Iris pigment epithelial cell (primary cell): Measurements from ENCODE around the gene ARSB.
A peak's percentile ranks its signal among the peaks of the same experiment; 100 is the strongest.

ENCODE experiments used
- DNase-seq: peaks from one replicate; pipeline ENCODE4 v3.0.0-alpha.2; 2011; ENCODE audit warnings: low read depth

Gene ARSB

DNA sequence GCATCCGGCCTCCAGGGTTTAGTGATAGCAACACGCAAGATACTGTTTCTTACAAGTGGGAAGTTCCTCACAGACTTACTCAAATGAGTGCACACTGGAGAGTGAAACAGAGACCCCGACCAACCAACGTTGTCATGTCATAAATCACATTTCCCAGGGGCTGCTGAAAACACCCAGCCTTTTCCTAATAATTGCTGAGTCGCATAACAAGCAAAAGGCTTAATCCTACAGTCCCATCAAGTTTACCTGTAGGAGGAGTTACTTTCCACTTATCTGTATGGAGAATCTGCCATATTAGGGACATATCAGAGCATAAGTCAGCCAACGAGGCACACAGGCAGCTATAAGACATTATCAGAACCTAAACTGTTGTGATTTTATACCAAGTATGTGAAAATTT, 180.1 kb downstream of the ARSB start:
- no peak for DNase-seq

DNA sequence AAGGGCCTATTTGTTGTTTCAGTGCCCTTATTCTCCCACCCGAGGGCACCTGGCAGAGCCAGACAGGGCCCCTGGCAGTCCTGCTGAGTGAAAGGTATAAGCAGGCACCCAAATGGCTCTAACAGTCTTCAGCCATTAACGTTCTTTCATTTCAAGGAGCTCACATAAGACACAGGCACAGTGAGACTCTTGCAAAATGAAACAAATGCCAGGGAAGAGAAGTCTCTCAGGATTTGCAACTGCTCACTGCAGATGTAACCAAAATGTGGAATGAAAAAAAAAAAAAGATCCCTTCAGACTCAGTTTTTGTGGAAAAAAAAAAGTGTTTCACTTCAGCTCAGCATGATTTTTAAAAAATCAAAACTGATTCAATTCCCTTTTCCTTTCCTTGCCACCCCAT, 181.2 kb downstream of the ARSB start:
- no peak for DNase-seq

DNA sequence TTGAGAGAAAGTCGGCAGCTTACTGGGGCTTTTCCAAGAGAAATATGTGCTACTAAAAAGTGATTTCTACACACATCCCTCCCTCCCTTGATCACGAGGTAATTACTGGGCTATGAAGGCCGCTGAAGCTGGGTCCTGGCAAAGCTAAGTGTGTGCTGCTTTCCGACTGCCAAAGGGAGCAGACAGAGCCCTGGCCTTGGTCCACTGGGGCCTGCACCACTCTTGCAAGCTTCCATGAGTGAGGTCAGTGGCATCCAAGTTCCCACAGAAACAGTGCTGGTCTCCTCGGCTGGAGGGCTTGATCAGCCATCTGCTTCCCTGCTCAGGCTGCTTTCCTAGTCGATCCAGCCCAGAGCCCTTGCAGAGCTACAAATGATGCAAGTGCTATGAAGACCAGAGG, 181.8 kb downstream of the ARSB start:
- no peak for DNase-seq

- no peak for DNase-seq
Observed at GRCh38 chr5:78801413-78801812, 183.7 kb downstream of the ARSB start.

GRCh38 chr5:78799266-78800017, 185.7 kb downstream of the ARSB start:
- peak; percentile 58 for DNase-seq

GRCh38 chr5:78798673-78799029, 186.5 kb downstream of the ARSB start:
- DNase-seq, result no peak

DNA sequence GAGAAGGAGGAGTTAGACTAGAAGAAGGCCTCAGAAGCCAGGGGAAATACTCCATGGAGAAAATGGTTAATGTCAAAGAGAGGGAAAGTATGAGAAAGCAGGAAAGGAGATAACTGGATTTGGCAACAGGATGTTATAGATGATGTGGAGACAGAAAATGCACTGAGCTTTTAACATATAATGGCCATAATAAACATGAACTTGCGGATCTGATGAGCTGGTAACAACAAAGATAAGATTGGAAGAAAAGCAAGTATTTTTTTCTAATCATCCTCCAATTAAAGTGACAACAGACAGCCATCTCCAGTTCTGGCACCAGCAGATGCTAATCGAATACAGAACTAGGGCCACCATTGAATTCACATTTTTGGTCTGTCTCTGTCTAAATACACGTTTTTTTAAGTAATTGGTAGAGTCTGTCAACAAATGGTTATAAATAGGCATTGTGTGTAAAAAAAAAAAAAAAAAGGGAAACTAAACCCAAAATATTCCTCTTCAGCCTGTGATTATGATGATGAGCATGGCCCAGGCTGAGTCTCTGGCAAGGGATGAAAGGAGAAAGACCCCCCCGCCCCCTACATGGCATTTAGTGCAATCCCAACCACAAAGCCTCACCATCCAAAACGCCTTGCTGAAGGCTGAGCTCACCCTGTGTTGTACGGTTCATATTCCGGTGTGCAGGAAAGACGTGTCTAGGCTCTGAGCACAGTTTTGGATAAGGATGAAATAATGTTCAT, 187.0 kb downstream of the ARSB start:
- DNase-seq, result no peak

DNA sequence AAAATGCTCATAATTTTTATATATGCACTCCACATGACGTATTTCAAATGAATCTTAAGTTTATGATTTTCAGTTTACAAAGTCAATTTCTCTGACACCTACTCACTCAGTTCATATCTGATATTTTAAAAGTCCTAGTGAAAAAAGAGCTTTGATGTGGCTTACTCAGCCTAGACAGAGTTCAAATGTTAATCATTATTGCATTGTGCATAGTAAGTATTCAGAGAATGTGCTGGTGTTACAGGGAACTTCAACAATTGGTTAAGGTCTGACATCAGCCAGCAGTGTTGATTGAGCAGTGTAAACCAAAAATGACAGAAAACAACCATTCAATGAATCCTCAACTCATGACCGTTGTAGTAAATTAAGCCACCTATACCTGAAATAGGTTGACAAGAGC, 189.4 kb downstream of the ARSB start:
- DNase-seq, result peak; percentile 72

DNA sequence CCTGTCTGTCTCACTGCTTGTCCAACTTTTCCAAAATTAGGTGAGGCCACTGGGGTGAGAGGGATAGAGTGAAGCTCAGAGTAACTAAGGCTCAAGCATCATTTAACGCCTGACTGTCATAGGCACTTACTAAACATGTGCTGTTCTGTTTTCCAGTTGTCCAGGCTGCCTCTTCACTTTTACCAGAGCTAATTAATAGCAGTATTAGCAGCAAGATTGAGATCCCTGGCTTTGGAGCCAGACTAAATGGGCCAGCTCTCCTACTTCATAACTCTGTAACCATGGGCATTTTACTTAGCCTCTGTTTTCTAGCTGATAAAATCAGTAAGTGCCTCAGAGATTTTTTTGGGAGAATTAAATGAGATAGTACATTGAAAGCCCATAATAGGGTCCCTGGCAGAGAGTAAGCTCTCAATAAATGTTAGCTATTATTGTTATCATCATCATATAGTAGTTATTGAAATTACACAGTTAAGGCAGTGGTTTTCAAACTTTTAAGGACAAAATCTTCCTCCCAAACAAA, 190.4 kb downstream of the ARSB start:
- no peak for DNase-seq

GRCh38 chr5:78793907-78794662, 191.0 kb downstream of the ARSB start:
- DNase-seq, result no peak

GRCh38 chr5:78792345-78793055, 192.6 kb downstream of the ARSB start:
- no peak for DNase-seq

DNA sequence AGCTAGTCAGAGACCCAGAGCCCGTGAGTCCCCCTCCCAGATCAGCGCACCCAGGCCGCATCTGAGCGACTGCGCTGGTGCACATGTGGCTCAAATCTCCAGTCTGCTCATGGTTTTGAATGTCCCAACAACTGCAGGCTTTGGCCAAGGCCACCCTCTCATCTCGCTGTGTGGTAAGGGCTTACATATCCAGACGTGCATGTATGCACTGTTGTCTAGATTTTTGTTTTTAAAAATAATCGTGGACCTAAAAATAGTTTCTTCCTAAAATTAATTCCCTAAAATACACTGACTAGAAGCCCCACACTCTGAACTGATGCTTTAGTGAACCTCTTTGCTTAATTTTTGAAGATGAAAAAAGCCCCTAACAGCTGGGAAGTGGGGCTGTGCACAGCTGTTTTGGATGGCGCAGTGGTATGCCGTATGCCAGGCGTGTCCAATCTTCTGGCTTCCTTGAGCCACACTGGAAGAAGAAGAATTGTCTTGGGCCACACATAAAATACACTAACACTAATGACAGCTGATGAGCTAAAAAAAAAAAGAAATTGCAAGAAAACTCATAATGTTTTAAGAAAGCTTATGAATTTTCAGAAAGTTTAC, 193.5 kb downstream of the ARSB start:
- no peak for DNase-seq

GRCh38 chr5:78787783-78788182, 197.3 kb downstream of the ARSB start:
- peak; percentile 81 for DNase-seq

GRCh38 chr5:78785454-78785853, 199.7 kb downstream of the ARSB start:
- no peak for DNase-seq

- DNase-seq, result no peak
Observed at GRCh38 chr5:78783434-78784130, 201.5 kb downstream of the ARSB start.

GRCh38 chr5:78782728-78783127, 202.4 kb downstream of the ARSB start:
- DNase-seq, result no peak

DNA sequence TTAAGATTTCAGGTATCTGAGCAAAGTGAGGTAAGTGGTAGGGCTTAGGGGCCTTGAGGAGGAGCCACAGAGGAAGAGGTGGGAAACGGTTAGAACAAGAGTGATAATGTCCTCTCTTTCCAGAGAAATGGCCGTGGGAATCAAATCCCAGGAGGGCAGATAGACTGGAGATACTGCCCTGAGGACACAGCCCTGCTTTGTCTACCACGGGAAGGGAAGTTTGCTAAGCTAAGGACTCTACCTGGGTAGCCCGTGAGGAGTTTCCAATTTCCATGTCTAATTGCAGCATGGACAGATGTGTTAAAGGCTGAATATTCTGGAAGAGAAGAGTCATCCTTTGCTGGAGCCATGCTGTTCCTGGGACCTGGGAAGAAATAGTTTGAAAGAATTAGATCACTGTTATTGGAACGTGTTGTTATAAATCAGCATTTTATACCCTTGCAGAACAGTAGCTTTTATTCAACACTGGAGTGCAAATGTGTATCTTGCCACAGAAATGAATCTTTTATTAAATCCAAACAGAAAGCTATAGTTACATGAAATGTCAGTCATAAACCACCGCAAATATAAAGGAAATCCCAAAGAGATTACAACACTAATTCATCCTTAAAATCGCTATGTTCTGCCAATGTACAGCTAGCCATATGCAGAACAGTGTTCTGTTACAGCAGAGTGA, 203.4 kb downstream of the ARSB start:
- no peak for DNase-seq

DNA sequence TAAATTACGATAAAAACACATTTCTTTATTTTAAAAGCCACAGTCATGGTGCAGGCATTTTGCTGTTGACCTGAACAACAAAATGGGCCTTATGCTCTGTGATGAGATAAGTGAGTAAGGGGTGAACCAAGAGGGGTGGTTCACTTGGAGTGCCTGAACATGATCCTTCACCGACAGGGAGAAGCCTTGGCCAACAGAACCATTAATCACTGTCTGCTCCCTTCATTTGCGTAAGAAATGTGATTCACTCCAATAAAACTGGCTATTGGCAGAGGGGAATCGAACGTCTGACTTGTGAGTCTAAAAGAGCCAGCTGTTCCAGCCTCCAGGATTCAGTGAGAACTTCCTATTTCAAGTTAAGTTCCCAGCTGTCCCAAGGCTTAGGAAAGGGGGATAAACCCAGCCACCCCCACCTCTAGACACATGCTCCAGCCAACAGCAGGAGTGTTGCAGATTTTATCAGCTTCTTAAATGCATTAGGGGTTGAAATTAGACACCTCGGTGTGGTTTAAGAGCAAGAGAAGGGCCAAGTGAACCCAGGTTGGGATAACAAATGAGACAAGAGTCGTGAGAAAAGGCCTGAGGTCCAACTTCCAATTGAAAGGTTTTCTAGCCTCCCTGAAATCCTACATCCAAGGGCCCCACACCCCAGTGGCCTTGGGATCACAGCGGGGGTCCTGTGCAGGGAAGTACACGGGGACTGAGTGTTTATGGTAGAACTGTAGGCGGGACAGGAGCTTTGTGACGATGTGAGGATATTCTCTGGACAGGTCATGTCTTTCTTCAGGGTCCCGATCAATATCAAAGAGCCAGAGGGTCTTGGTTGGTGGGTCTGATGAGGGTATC, 205.1 kb downstream of the ARSB start:
- DNase-seq, result peak; percentile 85

DNA sequence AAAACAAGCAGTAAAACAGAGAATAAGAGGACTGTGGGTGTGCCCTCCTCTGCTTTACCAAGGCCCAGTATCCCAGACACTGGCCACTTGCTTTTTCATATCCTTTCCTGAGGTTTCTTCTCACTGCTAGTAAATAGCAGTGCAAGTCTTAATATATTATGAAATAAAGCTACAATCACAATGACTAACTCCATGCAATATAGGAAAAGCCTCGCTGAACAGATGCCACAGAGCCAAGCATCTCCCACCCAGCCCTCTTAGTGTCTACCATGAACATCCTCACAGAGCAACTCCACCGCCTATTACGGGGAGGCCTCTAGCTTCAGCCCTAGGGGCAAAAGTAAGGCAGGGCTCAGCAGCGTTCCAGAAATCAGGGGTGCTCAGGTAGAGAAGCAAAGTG, 205.8 kb downstream of the ARSB start:
- no peak for DNase-seq

DNA sequence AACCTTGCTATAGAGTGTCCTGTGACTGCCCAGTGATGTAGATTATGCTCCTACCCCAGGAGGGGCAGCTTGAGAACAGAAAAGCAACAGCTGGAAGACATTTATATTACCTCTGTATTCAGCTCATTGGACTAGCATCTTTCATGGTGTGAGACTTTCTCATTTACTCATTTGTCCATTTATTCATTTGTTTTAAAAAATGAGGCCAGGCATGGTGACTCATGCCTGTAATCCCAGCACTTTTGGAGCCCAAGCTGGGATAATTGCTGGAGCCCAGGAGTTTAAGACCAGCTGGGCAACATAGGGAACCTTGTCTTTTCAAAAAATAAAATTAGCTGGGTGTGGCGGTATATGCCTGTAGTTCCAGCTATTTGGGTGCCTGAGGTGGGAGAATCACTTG, 206.6 kb downstream of the ARSB start:
- no peak for DNase-seq
